ENCODE data around the gene KIF1A. TPM values are rescaled to one million over a fixed set of nuclear protein-coding genes. Genes with fewer than 3 reads are reported as not detected.

Gene KIF1A
- total RNA-seq, 1 experiment from 2014 or later, result not detected

DNA sequence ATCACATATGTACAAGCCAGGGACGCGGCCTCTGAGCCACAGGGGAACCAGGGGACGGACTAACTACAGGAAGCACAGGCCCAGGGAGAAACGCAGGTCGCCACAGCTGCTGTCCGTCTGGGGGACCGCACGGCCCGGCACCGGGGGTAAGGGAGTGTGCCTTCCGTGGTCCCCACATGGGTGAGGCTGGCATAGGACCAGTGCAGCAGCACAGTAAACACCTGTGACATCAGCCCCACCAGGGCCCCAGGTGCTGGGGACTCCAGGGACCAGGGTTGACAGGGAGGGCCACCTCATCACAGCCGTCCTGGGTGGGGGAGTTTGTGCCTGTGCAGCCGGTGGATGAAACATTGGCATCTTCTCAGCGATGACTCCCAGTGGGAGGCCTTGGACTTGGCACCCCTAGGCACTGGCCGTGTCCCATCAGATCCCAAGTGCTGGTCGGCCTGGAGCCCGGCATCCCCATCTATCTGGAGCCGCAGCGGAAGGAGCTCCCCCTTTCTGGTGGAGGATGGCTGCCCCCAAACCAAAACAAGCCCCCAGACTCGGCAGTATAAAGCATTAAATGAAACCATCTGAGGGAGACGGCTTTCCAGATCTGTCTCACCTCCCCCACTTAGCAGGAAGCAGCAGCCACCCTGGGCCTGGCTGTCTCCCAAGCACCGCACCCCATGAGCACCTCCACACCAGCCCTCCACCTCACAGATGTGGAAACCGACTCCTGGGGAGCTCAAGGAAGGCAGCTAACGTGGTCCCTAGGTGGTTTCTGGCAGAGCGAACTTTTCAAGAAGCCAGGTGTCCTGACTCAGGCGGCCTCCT lies 105.9 kb downstream of the KIF1A start:
- H3K27ac ChIP-seq (ENCODE audit: low read length), result no peak overlapping the region
- H4K20me1 ChIP-seq (ENCODE audit: low read length), result no peaks in the 10 kb centered on the region
- H3K79me2 ChIP-seq (ENCODE audit: low read length), result no peaks in the 10 kb centered on the region
- TF ChIP-seq EZH2phosphoT487 (IDR thresholded peaks at IDR 0.05; ENCODE audit: borderline replicate concordance, low read length), result no peak
- TF ChIP-seq, protein P1, sequence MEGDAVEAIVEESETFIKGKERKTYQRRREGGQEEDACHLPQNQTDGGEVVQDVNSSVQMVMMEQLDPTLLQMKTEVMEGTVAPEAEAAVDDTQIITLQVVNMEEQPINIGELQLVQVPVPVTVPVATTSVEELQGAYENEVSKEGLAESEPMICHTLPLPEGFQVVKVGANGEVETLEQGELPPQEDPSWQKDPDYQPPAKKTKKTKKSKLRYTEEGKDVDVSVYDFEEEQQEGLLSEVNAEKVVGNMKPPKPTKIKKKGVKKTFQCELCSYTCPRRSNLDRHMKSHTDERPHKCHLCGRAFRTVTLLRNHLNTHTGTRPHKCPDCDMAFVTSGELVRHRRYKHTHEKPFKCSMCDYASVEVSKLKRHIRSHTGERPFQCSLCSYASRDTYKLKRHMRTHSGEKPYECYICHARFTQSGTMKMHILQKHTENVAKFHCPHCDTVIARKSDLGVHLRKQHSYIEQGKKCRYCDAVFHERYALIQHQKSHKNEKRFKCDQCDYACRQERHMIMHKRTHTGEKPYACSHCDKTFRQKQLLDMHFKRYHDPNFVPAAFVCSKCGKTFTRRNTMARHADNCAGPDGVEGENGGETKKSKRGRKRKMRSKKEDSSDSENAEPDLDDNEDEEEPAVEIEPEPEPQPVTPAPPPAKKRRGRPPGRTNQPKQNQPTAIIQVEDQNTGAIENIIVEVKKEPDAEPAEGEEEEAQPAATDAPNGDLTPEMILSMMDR (conservative IDR thresholded peaks at IDR 0.05; ENCODE audit: low read depth, low read length), result no peak
- TF ChIP-seq EZH2 (IDR thresholded peaks at IDR 0.05; ENCODE audit: low read length, unreplicated experiment), result no peak
- no peak overlapping the region for H3K4me3 ChIP-seq (ENCODE audit: low read length)
- H3K36me3 ChIP-seq (ENCODE audit: low read depth, low read length), result no peaks in the 10 kb centered on the region
- ChIA-PET CTCF (no interaction called here), POLR2A (ENCODE audit: unreplicated experiment) (no interaction called here)
- intact Hi-C loops (cut with micrococcal nuclease), result no loop called here
- no TSS peak for BruUV-seq (replicated peaks)
- DNase-seq, result no peak
- no peak for ATAC-seq
- H3K4me2 ChIP-seq (ENCODE audit: low read length), result no peak overlapping the region
- H3F3A ChIP-seq (ENCODE audit: low read length, unreplicated experiment), result no peaks in the 10 kb centered on the region
- H3K9me2 ChIP-seq (replicated peaks; ENCODE audit: low read length), result no peaks in the 10 kb centered on the region
- no peaks in the 10 kb centered on the region for H3K4me1 ChIP-seq (ENCODE audit: insufficient read depth, low read length)
- H3K9ac ChIP-seq (ENCODE audit: low read length), result no peak overlapping the region
- no peak overlapping the region for H2AFZ ChIP-seq (ENCODE audit: low read length)
- H3K27me3 ChIP-seq (ENCODE audit: low read length), result peaks cover 58% of the 10 kb centered on the region
- no peaks in the 10 kb centered on the region for H3K9me3 ChIP-seq (ENCODE audit: low read length)

DNA sequence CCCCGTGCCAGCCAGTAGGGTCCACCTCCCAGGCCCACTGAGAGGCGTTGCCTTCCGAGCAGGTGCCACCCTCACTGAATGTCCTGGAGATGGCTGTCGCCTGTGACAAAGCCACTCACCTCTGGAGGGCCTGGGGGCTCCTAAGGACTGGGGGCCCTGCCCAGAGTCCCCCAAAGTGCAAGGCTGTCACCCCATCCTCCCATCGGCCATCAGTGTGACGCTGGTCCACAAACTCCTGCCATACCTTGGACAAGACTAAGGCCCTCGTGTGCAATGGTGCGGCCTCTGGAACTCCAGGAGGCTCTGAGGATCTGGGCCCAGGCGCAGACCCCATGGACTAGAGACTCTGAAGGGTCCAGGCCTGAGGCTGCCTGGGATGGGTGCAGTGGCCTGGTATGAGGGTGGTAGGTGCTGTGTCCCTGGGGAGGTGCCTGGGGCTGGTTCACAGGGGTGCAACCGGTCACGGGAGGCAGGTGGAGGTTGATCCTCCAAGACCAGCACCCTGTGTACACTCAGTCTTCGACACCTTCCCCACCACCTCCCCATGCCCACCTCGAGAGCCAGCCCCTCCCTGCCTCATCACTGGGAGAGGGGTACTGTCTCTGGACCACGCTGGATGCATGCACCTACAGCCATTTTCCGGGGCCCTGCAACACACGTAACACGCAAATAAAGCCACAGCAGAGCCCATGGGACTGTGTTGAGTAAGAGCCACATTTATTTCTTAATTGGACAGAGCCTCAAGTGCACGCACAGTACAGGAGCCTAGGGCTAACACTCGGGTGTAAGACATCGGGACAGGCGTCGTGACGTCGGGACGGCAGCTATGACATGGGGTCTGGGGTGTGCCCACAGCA lies 106.7 kb downstream of the KIF1A start:
- H3K4me1 ChIP-seq (ENCODE audit: insufficient read depth, low read length), result no peaks in the 10 kb centered on the region
- CTCF ChIA-PET, result no interaction called here
- POLR2A ChIA-PET (ENCODE audit: unreplicated experiment), result no interaction called here
- H3K79me2 ChIP-seq (ENCODE audit: low read length), result no peaks in the 10 kb centered on the region
- H3K9ac ChIP-seq (ENCODE audit: low read length), result no peak overlapping the region
- no peaks in the 10 kb centered on the region for H3K9me3 ChIP-seq (ENCODE audit: low read length)
- no peaks in the 10 kb centered on the region for H4K20me1 ChIP-seq (ENCODE audit: low read length)
- intact Hi-C loops (cut with micrococcal nuclease), result no loop called here
- no peaks in the 10 kb centered on the region for H3K9me2 ChIP-seq (replicated peaks; ENCODE audit: low read length)
- H3K27ac ChIP-seq (ENCODE audit: low read length), result no peak overlapping the region
- no peaks in the 10 kb centered on the region for H3K36me3 ChIP-seq (ENCODE audit: low read depth, low read length)
- H3K27me3 ChIP-seq (ENCODE audit: low read length), result peaks cover 65% of the 10 kb centered on the region
- no TSS peak for BruUV-seq (replicated peaks)
- H2AFZ ChIP-seq (ENCODE audit: low read length), result no peak overlapping the region
- no peaks in the 10 kb centered on the region for H3F3A ChIP-seq (ENCODE audit: low read length, unreplicated experiment)
- no peak for TF ChIP-seq EZH2phosphoT487 (IDR thresholded peaks at IDR 0.05; ENCODE audit: borderline replicate concordance, low read length)
- TF ChIP-seq EZH2 (IDR thresholded peaks at IDR 0.05; ENCODE audit: low read length, unreplicated experiment), result no peak
- TF ChIP-seq, protein P1 (conservative IDR thresholded peaks at IDR 0.05; ENCODE audit: low read depth, low read length), result no peak
- DNase-seq (no peak), ATAC-seq (no peak)
- no peak overlapping the region for H3K4me2 ChIP-seq (ENCODE audit: low read length)
- H3K4me3 ChIP-seq (ENCODE audit: low read length), result no peak overlapping the region
